Measurements from ENCODE around the gene CKS2.
A peak's percentile ranks its signal among the peaks of the same experiment; 100 is the strongest.

DNA sequence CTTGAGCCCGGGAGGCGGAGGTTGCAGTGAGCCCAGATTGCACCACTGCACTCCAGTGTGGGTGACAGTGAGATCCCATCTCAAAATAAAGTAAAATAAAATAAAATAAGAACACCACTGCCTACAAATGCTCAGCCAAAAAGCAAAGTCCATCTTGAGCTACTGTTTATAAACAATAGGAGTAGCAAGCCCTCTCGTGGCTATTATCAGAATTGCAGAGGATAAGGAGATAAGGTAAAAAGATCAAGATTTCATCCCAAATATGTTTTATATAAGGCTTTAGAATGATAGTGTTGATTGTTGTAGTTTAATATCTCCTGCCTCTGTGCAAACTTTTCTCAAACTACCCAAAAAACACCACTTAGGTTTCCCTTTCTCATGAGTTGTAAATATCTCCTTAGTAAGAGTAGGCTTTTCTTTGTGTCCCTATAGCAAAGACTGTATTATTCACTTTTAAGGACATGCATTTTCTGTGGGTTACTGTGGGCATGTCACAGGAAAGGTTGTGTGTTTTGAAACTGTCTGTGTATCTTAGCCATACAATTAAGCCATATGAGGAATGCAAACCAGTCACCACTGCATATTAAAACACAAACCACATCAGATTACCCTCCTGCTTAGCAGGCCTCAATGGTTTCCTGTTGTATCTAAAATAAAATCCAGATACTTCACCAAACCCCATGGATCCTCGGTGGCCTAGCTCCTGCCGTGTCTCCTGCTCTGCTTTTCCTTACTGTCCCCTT, 31.8 kb upstream of the CKS2 start:
- TF ChIP-seq, protein P1, sequence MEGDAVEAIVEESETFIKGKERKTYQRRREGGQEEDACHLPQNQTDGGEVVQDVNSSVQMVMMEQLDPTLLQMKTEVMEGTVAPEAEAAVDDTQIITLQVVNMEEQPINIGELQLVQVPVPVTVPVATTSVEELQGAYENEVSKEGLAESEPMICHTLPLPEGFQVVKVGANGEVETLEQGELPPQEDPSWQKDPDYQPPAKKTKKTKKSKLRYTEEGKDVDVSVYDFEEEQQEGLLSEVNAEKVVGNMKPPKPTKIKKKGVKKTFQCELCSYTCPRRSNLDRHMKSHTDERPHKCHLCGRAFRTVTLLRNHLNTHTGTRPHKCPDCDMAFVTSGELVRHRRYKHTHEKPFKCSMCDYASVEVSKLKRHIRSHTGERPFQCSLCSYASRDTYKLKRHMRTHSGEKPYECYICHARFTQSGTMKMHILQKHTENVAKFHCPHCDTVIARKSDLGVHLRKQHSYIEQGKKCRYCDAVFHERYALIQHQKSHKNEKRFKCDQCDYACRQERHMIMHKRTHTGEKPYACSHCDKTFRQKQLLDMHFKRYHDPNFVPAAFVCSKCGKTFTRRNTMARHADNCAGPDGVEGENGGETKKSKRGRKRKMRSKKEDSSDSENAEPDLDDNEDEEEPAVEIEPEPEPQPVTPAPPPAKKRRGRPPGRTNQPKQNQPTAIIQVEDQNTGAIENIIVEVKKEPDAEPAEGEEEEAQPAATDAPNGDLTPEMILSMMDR (IDR thresholded peaks at IDR 0.05; ENCODE audit: insufficient read depth, low read depth, low read length), result peak; percentile 89
- TF ChIP-seq EZH2 (IDR thresholded peaks at IDR 0.05; ENCODE audit: insufficient read depth, low read length), result no peak
